A673 (cell line): Measurements from ENCODE around the gene MAP1A. TPM values are rescaled to one million over a fixed set of nuclear protein-coding genes. Genes with fewer than 3 reads are reported as not detected.

Experiments used
- BruUV-seq: library from RNA; stranded (reverse); fragments of 400-500 nt; replicated peaks from 2 replicates; lab custom pipeline; 2021; lab: Mats Ljungman, UMichigan
- CTCF ChIA-PET: fragments of 300-600 bp; sonication (Branson Sonifier 250); formaldehyde crosslinking; loops from one replicate; lab custom pipeline; 2022; ENCODE audit warnings: antibody characterized with exemption; lab: Charles Lee
- POLR2A ChIA-PET: fragments of 300-600 bp; sonication (Branson Sonifier 250); formaldehyde crosslinking; loops from one replicate; lab custom pipeline; 2022; ENCODE audit warnings: antibody characterized with exemption; ENCODE audit not compliant: low non-redundant PET; lab: Charles Lee
- DNase-seq: peaks from one replicate; pipeline ENCODE4 v3.0.0-alpha.2; 2015; ENCODE audit warnings: low spot score
- H3K27ac ChIP-seq: fragments of 200-600 bp; sonication (generic); 2 replicates; pipeline ENCODE4 v1.5.1; 2016; ENCODE audit warnings: mixed run types, low read depth, mild to moderate bottlenecking, mixed read lengths, antibody characterized with exemption, low read length; ENCODE audit not compliant: poor library complexity, severe bottlenecking
- H3K27me3 ChIP-seq: fragments of 200-600 bp; sonication (generic); replicated peaks from 2 replicates; pipeline ENCODE4 v1.6.1; 2017; ENCODE audit warnings: mixed run types, low read depth, mild to moderate bottlenecking, mixed read lengths, antibody characterized with exemption, low read length; ENCODE audit not compliant: insufficient read depth, poor library complexity
- H3K36me3 ChIP-seq: fragments of 200-600 bp; sonication (generic); 2 replicates; pipeline ENCODE4 v1.6.1; 2016; ENCODE audit warnings: mixed run types, mild to moderate bottlenecking, mixed read lengths, antibody characterized with exemption, low read length; ENCODE audit not compliant: insufficient read depth, poor library complexity, severe bottlenecking
- H3K4me1 ChIP-seq: fragments of 200-600 bp; sonication (generic); 2 replicates; pipeline ENCODE4 v1.6.1; 2017; ENCODE audit warnings: mixed run types, mild to moderate bottlenecking, mixed read lengths, antibody characterized with exemption, low read length; ENCODE audit not compliant: insufficient read depth, poor library complexity, severe bottlenecking
- H3K4me3 ChIP-seq: fragments of 200-600 bp; sonication (generic); 2 replicates; pipeline ENCODE4 v1.5.1; 2016; ENCODE audit warnings: low read depth, mixed run types, mild to moderate bottlenecking, mixed read lengths, low read length; ENCODE audit not compliant: poor library complexity, severe bottlenecking
- H3K9me3 ChIP-seq: fragments of 200-600 bp; sonication (generic); 2 replicates; pipeline ENCODE4 v1.6.1; 2016; ENCODE audit warnings: mixed run types, low read depth, mild to moderate bottlenecking, mixed read lengths, antibody characterized with exemption, low read length; ENCODE audit not compliant: poor library complexity, severe bottlenecking
- EZH2 ChIP-seq: fragments of 200-600 bp; sonication (generic); IDR thresholded peaks from 2 replicates; pipeline ENCODE4 v1.6.1; 2017; ENCODE audit warnings: borderline replicate concordance, low read depth, mild to moderate bottlenecking, mixed read lengths, antibody characterized with exemption, low read length; ENCODE audit not compliant: poor library complexity, severe bottlenecking
- intact Hi-C: fragments of 100-400 bp; cut with micrococcal nuclease; formaldehyde crosslinking; loops from one replicate; pipeline ENCODE4 v1.10.0; 2022; ENCODE audit not compliant: unreplicated experiment
- total RNA-seq: library from RNA; stranded (reverse); gene quantifications from 2 replicates; pipeline ENCODE4 v1.2.3, GENCODE V29; 2021
- TF ChIP-seq, protein P1 (sequence below): fragments of 300-800, 200-600 bp; sonication (generic); conservative IDR thresholded peaks from 2 replicates; pipeline ENCODE4 v1.5.1; 2017; ENCODE audit warnings: low read depth, mild to moderate bottlenecking, antibody characterized with exemption, low read length, moderate library complexity, mixed read lengths

Gene MAP1A
- total RNA-seq, 1 experiment from 2014 or later = 83.8 TPM

DNA sequence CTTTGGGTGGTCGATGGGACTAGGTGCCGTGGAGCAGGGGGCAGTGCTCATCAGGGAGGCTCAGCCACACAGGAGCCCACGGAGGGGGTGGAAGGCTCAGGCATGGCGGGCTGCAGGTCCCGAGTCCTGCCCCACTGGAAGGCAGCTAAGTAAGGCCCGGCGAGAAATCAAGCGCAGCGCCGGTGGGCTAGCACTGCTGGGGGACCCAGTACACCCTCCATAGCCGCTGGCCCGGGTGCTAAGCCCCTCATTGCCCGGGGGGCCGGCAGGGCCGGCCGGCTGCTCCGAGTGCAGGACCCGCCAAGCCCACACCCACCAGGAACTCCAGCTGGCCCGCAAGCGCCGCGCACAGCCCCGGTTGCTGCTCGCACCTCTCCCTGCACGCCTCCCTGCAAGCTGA lies 43.5 kb upstream of the MAP1A start:
- BruUV-seq = no TSS peak
- H3K27ac ChIP-seq = no peak overlapping the region
- intact Hi-C loops = no loop called here
- H3K27me3 ChIP-seq = no peaks in the 10 kb centered on the region
- POLR2A ChIA-PET = no interaction called here
- H3K36me3 ChIP-seq = peaks cover 82% of the 10 kb centered on the region
- TF ChIP-seq EZH2 = no peak
- TF ChIP-seq, protein P1, sequence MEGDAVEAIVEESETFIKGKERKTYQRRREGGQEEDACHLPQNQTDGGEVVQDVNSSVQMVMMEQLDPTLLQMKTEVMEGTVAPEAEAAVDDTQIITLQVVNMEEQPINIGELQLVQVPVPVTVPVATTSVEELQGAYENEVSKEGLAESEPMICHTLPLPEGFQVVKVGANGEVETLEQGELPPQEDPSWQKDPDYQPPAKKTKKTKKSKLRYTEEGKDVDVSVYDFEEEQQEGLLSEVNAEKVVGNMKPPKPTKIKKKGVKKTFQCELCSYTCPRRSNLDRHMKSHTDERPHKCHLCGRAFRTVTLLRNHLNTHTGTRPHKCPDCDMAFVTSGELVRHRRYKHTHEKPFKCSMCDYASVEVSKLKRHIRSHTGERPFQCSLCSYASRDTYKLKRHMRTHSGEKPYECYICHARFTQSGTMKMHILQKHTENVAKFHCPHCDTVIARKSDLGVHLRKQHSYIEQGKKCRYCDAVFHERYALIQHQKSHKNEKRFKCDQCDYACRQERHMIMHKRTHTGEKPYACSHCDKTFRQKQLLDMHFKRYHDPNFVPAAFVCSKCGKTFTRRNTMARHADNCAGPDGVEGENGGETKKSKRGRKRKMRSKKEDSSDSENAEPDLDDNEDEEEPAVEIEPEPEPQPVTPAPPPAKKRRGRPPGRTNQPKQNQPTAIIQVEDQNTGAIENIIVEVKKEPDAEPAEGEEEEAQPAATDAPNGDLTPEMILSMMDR = no peak
- H3K9me3 ChIP-seq = no peaks in the 10 kb centered on the region
- CTCF ChIA-PET = no interaction called here
- no peaks in the 10 kb centered on the region for H3K4me1 ChIP-seq
- H3K4me3 ChIP-seq = no peak overlapping the region
- no peak for DNase-seq

DNA sequence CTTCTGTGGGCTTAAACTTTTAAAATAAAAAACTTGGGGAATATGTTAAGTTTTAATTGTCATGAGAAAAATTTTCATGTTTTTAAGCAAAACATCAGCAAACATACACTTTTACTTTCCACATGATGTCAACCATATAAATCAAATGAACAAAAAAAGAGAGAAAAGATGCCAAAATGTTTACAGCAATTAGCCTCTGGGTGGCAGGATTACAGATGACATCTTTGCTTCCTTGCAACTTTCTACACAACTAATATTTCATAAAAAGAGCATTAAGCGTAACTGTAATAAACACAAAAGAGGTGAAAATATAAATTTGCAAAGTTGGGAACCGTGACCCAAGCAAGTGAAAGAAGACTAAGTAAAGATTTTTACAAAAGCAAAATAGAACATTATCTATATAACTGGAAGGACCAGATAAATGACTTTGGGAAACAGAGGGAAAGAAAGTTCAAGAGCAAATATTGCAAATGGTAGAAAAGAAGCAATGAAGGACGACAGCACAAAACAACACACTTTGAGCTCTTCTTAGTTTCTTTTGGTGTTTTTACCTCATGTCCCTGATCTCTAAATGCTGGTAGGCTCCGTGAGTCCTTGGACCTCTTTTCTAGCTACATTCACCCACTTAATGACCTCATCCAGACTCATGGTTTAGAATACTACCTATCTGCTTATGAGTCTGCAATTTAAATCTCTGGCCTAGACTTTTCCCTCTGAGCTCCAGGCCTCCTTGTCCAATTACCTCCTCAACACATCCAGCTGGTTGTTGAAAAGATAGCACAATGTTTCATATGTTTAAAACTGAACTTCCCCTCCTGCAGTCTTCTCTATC lies 33.9 kb upstream of the MAP1A start:
- Histone ChIP-seq H3K36me3 (peaks cover 54% of the 10 kb centered on the region), H3K27me3 (no peaks in the 10 kb centered on the region), H3K4me1 (no peaks in the 10 kb centered on the region), H3K4me3 (no peak overlapping the region), H3K9me3 (no peaks in the 10 kb centered on the region), H3K27ac (no peak overlapping the region)
- no peak for TF ChIP-seq EZH2
- TF ChIP-seq, protein P1 = peak; percentile 60
- BruUV-seq = no TSS peak
- CTCF ChIA-PET = no interaction called here
- POLR2A ChIA-PET = no interaction called here
- intact Hi-C loops = no loop called here
- DNase-seq = peak; percentile 43

DNA sequence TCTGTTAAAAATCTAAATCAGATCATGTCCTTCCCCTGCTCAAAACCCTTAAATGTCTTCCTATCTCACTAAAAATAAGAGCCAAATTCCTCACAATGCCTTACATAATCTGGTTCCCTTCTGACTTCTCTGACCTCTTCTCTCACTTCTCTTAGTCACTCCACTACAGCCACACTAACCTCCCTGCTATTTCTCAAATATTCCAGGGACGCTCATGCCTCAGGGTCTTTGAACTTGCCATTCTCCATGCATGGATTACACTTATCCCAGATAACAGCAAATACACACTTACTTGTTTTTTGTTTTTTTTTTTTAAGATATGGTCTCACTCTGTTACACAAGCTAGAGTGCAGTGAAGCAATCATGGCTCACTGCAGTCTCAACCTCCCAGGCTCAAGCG lies 33.0 kb upstream of the MAP1A start:
- no peaks in the 10 kb centered on the region for H3K27me3 ChIP-seq
- peaks cover 52% of the 10 kb centered on the region for H3K36me3 ChIP-seq
- no peak overlapping the region for H3K4me3 ChIP-seq
- CTCF ChIA-PET = no interaction called here
- no peaks in the 10 kb centered on the region for H3K9me3 ChIP-seq
- no TSS peak for BruUV-seq
- no peak for DNase-seq
- POLR2A ChIA-PET = no interaction called here
- no peak for TF ChIP-seq EZH2
- TF ChIP-seq, protein P1 = no peak
- no peak overlapping the region for H3K27ac ChIP-seq
- intact Hi-C loops = no loop called here
- no peaks in the 10 kb centered on the region for H3K4me1 ChIP-seq
